HFFc6 (cell line): Measurements from ENCODE around the gene PPP2R2B. TPM values are rescaled to one million over a fixed set of nuclear protein-coding genes. Genes with fewer than 3 reads are reported as not detected.

Experiments
- DNase-seq: peaks from one replicate; pipeline ENCODE4 v3.0.0-alpha.2; 2018
- H3K27ac Mint-ChIP-seq: 2 replicates; pipeline ENCODE4 v1.8.0; 2020; ENCODE audit warnings: mild to moderate bottlenecking, mixed read lengths
- H3K27me3 Mint-ChIP-seq: 2 replicates; pipeline ENCODE4 v1.8.0; 2021; ENCODE audit warnings: mild to moderate bottlenecking, moderate library complexity, mixed read lengths; ENCODE audit not compliant: insufficient read depth
- H3K36me3 Mint-ChIP-seq: 2 replicates; pipeline ENCODE4 v1.8.0; 2021; ENCODE audit warnings: low read depth, mixed read lengths
- H3K4me1 Mint-ChIP-seq: 2 replicates; pipeline ENCODE4 v1.8.0; 2020; ENCODE audit warnings: low read depth, mixed read lengths
- H3K4me3 Mint-ChIP-seq: 2 replicates; pipeline ENCODE4 v1.8.0; 2020; ENCODE audit warnings: mild to moderate bottlenecking, moderate library complexity, mixed read lengths
- H3K9me3 Mint-ChIP-seq: 2 replicates; pipeline ENCODE4 v1.8.0; 2020; ENCODE audit warnings: mild to moderate bottlenecking, mixed read lengths
- total RNA-seq, 6 experiments: library from RNA; stranded (reverse); fragmentation: NEBNext Ultra II Directional; extraction: Animal tissue kit (Norgen Biotek cat#: 25700); gene quantifications; 2 replicates in 1 of 6; 3 replicates in 5 of 6; pipeline ENCODE4 v1.2.3, GENCODE V29; 2021
- TF ChIP-seq, protein P1 (sequence below): fragments of 200-600 bp; sonication (generic); IDR thresholded peaks from 2 replicates; pipeline ENCODE4 v1.5.0; 2021; ENCODE audit warnings: antibody characterized with exemption, mild to moderate bottlenecking

PPP2R2B gene
- total RNA-seq, 6 experiments from 2014 or later, result not detected

- Mint-ChIP-seq H3K4me3 (no peak overlapping the region), H3K4me1 (no peaks in the 10 kb centered on the region), H3K36me3 (no peaks in the 10 kb centered on the region), H3K9me3 (no peaks in the 10 kb centered on the region), H3K27ac (no peak overlapping the region), H3K27me3 (peaks cover 2% of the 10 kb centered on the region; the same call in 1 of the 2 replicates)
- TF ChIP-seq, protein P1, sequence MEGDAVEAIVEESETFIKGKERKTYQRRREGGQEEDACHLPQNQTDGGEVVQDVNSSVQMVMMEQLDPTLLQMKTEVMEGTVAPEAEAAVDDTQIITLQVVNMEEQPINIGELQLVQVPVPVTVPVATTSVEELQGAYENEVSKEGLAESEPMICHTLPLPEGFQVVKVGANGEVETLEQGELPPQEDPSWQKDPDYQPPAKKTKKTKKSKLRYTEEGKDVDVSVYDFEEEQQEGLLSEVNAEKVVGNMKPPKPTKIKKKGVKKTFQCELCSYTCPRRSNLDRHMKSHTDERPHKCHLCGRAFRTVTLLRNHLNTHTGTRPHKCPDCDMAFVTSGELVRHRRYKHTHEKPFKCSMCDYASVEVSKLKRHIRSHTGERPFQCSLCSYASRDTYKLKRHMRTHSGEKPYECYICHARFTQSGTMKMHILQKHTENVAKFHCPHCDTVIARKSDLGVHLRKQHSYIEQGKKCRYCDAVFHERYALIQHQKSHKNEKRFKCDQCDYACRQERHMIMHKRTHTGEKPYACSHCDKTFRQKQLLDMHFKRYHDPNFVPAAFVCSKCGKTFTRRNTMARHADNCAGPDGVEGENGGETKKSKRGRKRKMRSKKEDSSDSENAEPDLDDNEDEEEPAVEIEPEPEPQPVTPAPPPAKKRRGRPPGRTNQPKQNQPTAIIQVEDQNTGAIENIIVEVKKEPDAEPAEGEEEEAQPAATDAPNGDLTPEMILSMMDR, result no peak
- no peak for DNase-seq
Measured at GRCh38 chr5:146717951-146718350, 160.6 kb downstream of the PPP2R2B start.

- no peaks in the 10 kb centered on the region; the same call in 1 of the 2 replicates for H3K27me3 Mint-ChIP-seq
- H3K27ac Mint-ChIP-seq, result no peak overlapping the region
- H3K36me3 Mint-ChIP-seq, result no peaks in the 10 kb centered on the region
- H3K4me3 Mint-ChIP-seq, result no peak overlapping the region
- TF ChIP-seq, protein P1, result no peak
- no peaks in the 10 kb centered on the region for H3K4me1 Mint-ChIP-seq
- DNase-seq, result no peak
- no peaks in the 10 kb centered on the region for H3K9me3 Mint-ChIP-seq
Measured at GRCh38 chr5:146716636-146717035, 161.9 kb downstream of the PPP2R2B start.

DNA sequence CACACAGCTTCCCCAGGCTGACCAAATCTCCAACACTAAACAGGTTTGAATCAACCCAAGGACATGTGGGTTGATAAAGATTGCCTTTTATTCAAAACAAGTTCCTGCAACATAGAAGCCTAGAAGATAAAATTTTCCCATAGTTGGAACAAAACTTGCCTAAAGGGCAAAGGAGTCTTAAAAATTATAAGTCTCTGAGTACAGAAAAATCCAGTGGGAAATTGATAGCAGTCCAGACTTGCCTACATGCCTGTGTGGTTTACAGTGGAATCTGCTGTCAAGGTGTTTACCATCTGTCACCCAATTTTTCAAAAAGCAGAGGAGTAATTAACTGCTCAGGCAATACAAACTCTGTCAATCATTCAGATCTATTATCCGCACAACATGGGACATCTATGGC, 168.2 kb downstream of the PPP2R2B start:
- Mint-ChIP-seq H3K36me3 (no peaks in the 10 kb centered on the region), H3K4me3 (no peak overlapping the region), H3K4me1 (no peaks in the 10 kb centered on the region), H3K9me3 (peaks cover 8% of the 10 kb centered on the region), H3K27me3 (peaks cover 2% of the 10 kb centered on the region; the same call in 1 of the 2 replicates), H3K27ac (no peak overlapping the region)
- DNase-seq, result no peak
- TF ChIP-seq, protein P1, result no peak

GRCh38 chr5:146707316-146707715, 171.2 kb downstream of the PPP2R2B start:
- Mint-ChIP-seq H3K36me3 (no peaks in the 10 kb centered on the region), H3K4me3 (no peak overlapping the region), H3K27ac (no peak overlapping the region), H3K9me3 (peaks cover 8% of the 10 kb centered on the region), H3K27me3 (peaks cover 2% of the 10 kb centered on the region; the same call in 1 of the 2 replicates), H3K4me1 (no peaks in the 10 kb centered on the region)
- DNase-seq, result no peak
- TF ChIP-seq, protein P1, result no peak

GRCh38 chr5:146706321-146706972, 172.1 kb downstream of the PPP2R2B start:
- no peak overlapping the region for H3K27ac Mint-ChIP-seq
- no peak for DNase-seq
- no peaks in the 10 kb centered on the region for H3K36me3 Mint-ChIP-seq
- TF ChIP-seq, protein P1, result no peak; the same call in 1 of the 2 replicates
- H3K4me1 Mint-ChIP-seq, result no peaks in the 10 kb centered on the region
- peaks cover 9% of the 10 kb centered on the region for H3K9me3 Mint-ChIP-seq
- peaks cover 2% of the 10 kb centered on the region; the same call in 1 of the 2 replicates for H3K27me3 Mint-ChIP-seq
- H3K4me3 Mint-ChIP-seq, result no peak overlapping the region
